GM23248 (cell line): ENCODE data around the gene LTBP3.

Experiments used
- EZH2 ChIP-seq: fragments of 200-600 bp; sonication (generic); IDR thresholded peaks from 2 replicates; pipeline ENCODE4 v1.6.1; 2018; ENCODE audit warnings: antibody characterized with exemption, mild to moderate bottlenecking; ENCODE audit not compliant: insufficient read depth, poor library complexity, severe bottlenecking
- EZH2phosphoT487 ChIP-seq: fragments of 200-600 bp; sonication (generic); IDR thresholded peaks from 2 replicates; pipeline ENCODE4 v1.6.1; 2018; ENCODE audit warnings: antibody characterized with exemption, moderate library complexity, mild to moderate bottlenecking, low read depth; ENCODE audit not compliant: insufficient read depth

DNA sequence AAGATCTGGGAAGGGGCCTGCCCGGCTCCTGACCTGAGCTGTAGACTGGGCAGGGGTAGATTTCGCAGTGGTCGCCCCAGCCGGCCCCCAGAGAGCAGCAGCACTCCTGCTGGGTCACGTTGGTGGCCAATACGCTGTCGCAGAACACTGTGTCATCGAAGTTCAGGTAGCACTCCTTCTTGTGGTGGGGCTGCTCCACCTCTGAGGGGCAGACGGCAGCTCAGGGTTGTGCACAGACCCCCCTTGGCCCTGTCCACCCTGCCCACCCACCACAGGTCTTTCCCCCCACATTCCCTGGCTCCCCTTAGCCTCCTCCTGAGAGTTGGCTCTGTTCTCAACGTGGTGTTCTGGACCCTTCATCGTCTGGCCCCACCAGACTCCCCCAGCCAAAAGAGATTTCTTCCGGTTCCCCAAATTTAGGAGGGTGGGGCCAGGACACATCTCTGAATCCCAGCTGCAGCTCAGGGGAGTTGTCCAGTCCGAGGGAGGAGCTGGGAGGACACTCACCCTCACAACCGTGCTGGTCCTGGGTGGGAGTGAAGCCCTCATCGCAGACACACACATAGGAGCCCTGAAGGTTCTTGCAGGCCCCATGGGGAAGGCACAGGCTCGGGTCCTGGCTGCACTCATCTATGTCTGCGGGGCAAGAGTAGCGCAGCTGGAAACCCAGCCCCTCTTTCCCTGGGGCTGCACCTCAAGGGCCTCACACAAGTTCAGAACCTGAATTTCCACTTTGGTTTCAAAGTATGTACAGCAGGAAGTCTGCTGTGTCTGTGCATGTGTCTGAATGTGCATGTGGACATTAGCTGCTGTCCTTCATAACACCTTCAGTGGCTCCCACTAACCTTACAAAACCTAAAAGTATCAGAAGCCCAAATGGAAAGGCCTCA lies 16.8 kb downstream of the LTBP3 start:
- TF ChIP-seq EZH2 (no peak), EZH2phosphoT487 (no peak)
